H1 (cell line): Measurements from ENCODE around the gene MAJIN. TPM values are rescaled to one million over a fixed set of nuclear protein-coding genes. Genes with fewer than 3 reads are reported as not detected.

Source experiments
- POLR2A ChIP-seq, 2 experiments: IDR thresholded peaks; 1 replicate in 1 of 2; 2 replicates in 1 of 2; pipeline ENCODE4 v1.6.1; 2011; ENCODE audit warnings: low read depth in 2 of 2, low read length in 2 of 2, mild to moderate bottlenecking in 2 of 2; ENCODE audit errors: control extremely low read depth in 1 of 2
- SUZ12 ChIP-seq: fragments of 200-600 bp; sonication (generic); IDR thresholded peaks from 2 replicates; pipeline ENCODE4 v1.6.1; 2012; ENCODE audit warnings: mild to moderate bottlenecking, inconsistent platforms, low read length, moderate library complexity, mixed read lengths
- TEAD4 ChIP-seq: IDR thresholded peaks from 2 replicates; pipeline ENCODE4 v1.6.1; 2012; ENCODE audit warnings: low read depth, low read length, inconsistent platforms, mixed read lengths
- polyA plus RNA-seq, 7 experiments: library from polyadenylated mRNA; depleted of rRNA in 3 of 7; stranded (reverse) in 5 of 7; unstranded in 2 of 7; fragments of >200 nt in 5 of 7; fragments of 200-250 nt in 2 of 7; gene quantifications; 1 replicate in 5 of 7; 2 replicates in 1 of 7; 4 replicates in 1 of 7; pipeline versions ENCODE4 v1.2.1 to v1.2.3, GENCODE V29; 2011 to 2013; ENCODE audit warnings: missing spikeins in 2 of 7, mixed read lengths in 2 of 7
- total RNA-seq: library from RNA; stranded (reverse); fragmentation: NEBNext Ultra II Directional; extraction: Animal tissue kit (Norgen Biotek cat#: 25700); gene quantifications from 2 replicates; pipeline ENCODE4 v1.2.1, GENCODE V29; 2021
- TF ChIP-seq, protein P1 (sequence below): fragments of 300-600 bp; sonication (generic); IDR thresholded peaks from 2 replicates; pipeline ENCODE4 v1.7.1; 2012; ENCODE audit warnings: low read length, moderate library complexity, mild to moderate bottlenecking, inconsistent platforms; ENCODE audit not compliant: insufficient replicate concordance

Gene MAJIN
- total and polyA plus RNA-seq, 2 of the 8 experiments (the other 6 are each of a cell fraction or from before 2014, with no cell fraction given): not detected

DNA sequence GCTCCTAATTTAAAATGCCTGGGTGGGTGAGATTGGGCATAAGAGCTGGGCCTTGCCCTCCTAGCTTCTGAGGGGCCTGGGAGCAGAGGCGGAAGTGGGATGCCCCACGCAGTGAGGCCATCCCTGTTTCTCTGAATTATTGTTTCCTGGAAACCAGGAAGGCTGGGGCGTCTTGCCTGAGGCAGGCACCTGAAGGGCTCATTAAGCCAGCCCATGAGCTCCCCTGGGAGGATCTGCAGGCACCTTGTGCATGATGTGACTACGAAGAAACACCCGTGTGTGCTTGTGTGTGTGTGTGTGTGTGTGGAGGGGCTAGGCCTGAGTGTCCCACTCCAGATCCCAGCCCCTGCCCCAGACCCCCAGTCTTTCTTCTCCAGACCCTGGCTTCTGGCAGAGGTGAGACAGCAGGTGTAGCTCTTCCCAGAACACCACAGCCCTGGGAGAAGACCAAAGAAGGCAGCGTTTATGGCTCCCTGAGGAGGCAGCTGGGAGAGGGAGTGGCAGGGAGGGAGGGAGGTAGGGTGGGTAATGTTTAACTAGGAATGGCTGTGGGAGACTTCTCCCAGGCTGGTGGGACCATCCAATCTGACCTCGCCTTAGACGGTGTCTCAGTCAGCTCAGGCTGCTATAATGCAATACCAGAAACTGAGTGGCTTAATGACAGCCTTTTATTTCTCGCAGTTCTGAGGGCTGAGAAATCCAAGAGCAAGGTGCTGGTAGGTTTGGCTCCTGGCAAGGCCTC lies 27.0 kb upstream of the MAJIN start (continued):
- TF ChIP-seq, protein P1, sequence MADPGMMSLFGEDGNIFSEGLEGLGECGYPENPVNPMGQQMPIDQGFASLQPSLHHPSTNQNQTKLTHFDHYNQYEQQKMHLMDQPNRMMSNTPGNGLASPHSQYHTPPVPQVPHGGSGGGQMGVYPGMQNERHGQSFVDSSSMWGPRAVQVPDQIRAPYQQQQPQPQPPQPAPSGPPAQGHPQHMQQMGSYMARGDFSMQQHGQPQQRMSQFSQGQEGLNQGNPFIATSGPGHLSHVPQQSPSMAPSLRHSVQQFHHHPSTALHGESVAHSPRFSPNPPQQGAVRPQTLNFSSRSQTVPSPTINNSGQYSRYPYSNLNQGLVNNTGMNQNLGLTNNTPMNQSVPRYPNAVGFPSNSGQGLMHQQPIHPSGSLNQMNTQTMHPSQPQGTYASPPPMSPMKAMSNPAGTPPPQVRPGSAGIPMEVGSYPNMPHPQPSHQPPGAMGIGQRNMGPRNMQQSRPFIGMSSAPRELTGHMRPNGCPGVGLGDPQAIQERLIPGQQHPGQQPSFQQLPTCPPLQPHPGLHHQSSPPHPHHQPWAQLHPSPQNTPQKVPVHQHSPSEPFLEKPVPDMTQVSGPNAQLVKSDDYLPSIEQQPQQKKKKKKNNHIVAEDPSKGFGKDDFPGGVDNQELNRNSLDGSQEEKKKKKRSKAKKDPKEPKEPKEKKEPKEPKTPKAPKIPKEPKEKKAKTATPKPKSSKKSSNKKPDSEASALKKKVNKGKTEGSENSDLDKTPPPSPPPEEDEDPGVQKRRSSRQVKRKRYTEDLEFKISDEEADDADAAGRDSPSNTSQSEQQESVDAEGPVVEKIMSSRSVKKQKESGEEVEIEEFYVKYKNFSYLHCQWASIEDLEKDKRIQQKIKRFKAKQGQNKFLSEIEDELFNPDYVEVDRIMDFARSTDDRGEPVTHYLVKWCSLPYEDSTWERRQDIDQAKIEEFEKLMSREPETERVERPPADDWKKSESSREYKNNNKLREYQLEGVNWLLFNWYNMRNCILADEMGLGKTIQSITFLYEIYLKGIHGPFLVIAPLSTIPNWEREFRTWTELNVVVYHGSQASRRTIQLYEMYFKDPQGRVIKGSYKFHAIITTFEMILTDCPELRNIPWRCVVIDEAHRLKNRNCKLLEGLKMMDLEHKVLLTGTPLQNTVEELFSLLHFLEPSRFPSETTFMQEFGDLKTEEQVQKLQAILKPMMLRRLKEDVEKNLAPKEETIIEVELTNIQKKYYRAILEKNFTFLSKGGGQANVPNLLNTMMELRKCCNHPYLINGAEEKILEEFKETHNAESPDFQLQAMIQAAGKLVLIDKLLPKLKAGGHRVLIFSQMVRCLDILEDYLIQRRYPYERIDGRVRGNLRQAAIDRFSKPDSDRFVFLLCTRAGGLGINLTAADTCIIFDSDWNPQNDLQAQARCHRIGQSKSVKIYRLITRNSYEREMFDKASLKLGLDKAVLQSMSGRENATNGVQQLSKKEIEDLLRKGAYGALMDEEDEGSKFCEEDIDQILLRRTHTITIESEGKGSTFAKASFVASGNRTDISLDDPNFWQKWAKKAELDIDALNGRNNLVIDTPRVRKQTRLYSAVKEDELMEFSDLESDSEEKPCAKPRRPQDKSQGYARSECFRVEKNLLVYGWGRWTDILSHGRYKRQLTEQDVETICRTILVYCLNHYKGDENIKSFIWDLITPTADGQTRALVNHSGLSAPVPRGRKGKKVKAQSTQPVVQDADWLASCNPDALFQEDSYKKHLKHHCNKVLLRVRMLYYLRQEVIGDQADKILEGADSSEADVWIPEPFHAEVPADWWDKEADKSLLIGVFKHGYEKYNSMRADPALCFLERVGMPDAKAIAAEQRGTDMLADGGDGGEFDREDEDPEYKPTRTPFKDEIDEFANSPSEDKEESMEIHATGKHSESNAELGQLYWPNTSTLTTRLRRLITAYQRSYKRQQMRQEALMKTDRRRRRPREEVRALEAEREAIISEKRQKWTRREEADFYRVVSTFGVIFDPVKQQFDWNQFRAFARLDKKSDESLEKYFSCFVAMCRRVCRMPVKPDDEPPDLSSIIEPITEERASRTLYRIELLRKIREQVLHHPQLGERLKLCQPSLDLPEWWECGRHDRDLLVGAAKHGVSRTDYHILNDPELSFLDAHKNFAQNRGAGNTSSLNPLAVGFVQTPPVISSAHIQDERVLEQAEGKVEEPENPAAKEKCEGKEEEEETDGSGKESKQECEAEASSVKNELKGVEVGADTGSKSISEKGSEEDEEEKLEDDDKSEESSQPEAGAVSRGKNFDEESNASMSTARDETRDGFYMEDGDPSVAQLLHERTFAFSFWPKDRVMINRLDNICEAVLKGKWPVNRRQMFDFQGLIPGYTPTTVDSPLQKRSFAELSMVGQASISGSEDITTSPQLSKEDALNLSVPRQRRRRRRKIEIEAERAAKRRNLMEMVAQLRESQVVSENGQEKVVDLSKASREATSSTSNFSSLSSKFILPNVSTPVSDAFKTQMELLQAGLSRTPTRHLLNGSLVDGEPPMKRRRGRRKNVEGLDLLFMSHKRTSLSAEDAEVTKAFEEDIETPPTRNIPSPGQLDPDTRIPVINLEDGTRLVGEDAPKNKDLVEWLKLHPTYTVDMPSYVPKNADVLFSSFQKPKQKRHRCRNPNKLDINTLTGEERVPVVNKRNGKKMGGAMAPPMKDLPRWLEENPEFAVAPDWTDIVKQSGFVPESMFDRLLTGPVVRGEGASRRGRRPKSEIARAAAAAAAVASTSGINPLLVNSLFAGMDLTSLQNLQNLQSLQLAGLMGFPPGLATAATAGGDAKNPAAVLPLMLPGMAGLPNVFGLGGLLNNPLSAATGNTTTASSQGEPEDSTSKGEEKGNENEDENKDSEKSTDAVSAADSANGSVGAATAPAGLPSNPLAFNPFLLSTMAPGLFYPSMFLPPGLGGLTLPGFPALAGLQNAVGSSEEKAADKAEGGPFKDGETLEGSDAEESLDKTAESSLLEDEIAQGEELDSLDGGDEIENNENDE: no peak
- TF ChIP-seq TEAD4 (no peak), SUZ12 (no peak), POLR2A (IDR thresholded peaks at IDR 0.05; ENCODE audit: control extremely low read depth in 1 of 2, low read depth in 2 of 2, low read length in 2 of 2) (no peak)
- TF ChIP-seq, all 59 proteins: peak for 0
